Measurements from ENCODE around the gene OXSR1.

GRCh38 chr3:38238416-38239008, 73.2 kb downstream of the OXSR1 start:
- TF ChIP-seq CTCF (IDR thresholded peaks at IDR 0.05 in 4 of 5, conservative IDR thresholded peaks at IDR 0.05 in 1 of 5) = no peak
- no peak for TF ChIP-seq POLR2A (IDR thresholded peaks at IDR 0.05)
